Retinal pigment epithelial cell (primary cell): ENCODE measurements around the gene PLCB3.

Experiments used
- DNase-seq: peaks from one replicate; pipeline ENCODE4 v3.0.0-alpha.2; 2010; ENCODE audit warnings: low read depth
- H3K4me3 ChIP-seq: 2 replicates; pipeline ENCODE4 v1.5.1; 2011; ENCODE audit warnings: mild to moderate bottlenecking, low read length, control low read depth, moderate library complexity
- CTCF ChIP-seq: conservative IDR thresholded peaks from 2 replicates; pipeline ENCODE4 v1.5.1; 2011; ENCODE audit warnings: low read depth, low read length, control low read depth, inconsistent platforms

The PLCB3 gene

GRCh38 chr11:64278576-64279190 is 27.4 kb downstream of the PLCB3 start:
- no peak for TF ChIP-seq CTCF
- no peak overlapping the region for H3K4me3 ChIP-seq
- no peak for DNase-seq

- no peak overlapping the region for H3K4me3 ChIP-seq
- no peak for DNase-seq
- TF ChIP-seq CTCF, result no peak
Measured at GRCh38 chr11:64281957-64282770, 30.8 kb downstream of the PLCB3 start.

- H3K4me3 ChIP-seq, result no peak overlapping the region
- no peak for DNase-seq
- TF ChIP-seq CTCF, result no peak
Measured at GRCh38 chr11:64283092-64283491, 31.8 kb downstream of the PLCB3 start.

- no peak for TF ChIP-seq CTCF
- peak; percentile 68 for DNase-seq
- H3K4me3 ChIP-seq, result peak within 1 kb of the TSS; percentile 74
Measured at GRCh38 chr11:64284048-64284961, 33.0 kb downstream of the PLCB3 start, which contains the start of gene BAD. BAD (minus strand) TSS chr11:64284665; CDS start chr11:64284368, 297 bp downstream.

GRCh38 chr11:64284962-64285884 is 33.9 kb downstream of the PLCB3 start, which contains the start of gene GPR137:
GPR137 (plus strand) TSS chr11:64285848; CDS start chr11:64286525, 677 bp downstream.
- H3K4me3 ChIP-seq, result peak within 1 kb of the TSS; percentile 74
- no peak for TF ChIP-seq CTCF
- DNase-seq, result no peak
